ENCODE results near the gene P4HTM. TPM values are rescaled to one million over a fixed set of nuclear protein-coding genes. Genes with fewer than 3 reads are reported as not detected.

P4HTM gene
- polyA plus RNA-seq, 3 donors = 14.9 to 40.0 (median 18.1) TPM

DNA sequence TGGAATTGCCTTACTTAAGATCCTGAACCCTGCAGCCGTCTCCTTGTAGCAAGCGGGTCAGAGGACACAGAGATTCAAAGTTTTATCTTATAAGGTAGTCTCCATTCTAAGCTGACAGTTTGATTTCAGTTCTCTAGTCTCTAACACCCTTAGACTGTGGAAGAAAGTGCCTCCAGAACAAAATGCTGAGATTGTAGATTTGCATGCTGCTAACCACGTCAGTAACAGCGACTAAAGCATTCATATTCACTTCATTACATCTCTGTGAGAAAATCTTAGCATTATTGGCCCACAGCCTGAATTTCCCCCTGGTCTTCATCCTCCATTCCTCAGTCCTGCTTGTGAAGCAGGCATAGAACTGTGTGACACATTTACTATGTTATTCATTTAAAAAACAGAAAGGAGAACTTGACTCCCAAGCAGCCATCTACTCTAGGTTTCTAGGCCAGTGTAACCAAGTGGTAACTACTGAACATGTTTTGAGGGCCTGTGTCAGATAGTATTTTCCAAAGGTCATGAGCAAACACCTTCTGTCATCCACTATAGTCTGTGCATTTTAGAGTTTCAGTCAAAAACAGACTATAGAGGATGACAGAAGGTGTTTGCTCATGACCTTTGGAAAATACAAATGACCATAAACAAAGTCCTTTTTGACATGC, 44.0 kb upstream of the P4HTM start:
- Histone ChIP-seq H3K27me3 (ENCODE audit: control insufficient read depth in 2 of 2, insufficient read depth in 2 of 2, low read length in 2 of 2) (no peaks in the 10 kb centered on the region), H3K79me2 (ENCODE audit: insufficient read depth, low read length) (peaks cover 17% of the 10 kb centered on the region), H3K4me2 (replicated peaks; ENCODE audit: extremely low read depth, low read length, poor library complexity, severe bottlenecking) (no peak overlapping the region), H4K20me1 (ENCODE audit: insufficient read depth, low read length) (peaks cover 36% of the 10 kb centered on the region), H3K36me3 (replicated peaks in 1 of 2; ENCODE audit: control insufficient read depth in 1 of 2, insufficient read depth in 2 of 2, low read length in 2 of 2) (peaks cover 14 to 46% of the 10 kb centered on the region in 2 donors), H2AFZ (ENCODE audit: insufficient read depth, low read depth, low read length, poor library complexity, severe bottlenecking) (no peak overlapping the region), H3K27ac (ENCODE audit: low read depth in 1 of 2, low read length in 2 of 2) (no peak overlapping the region), H3K4me1 (ENCODE audit: control insufficient read depth in 1 of 2, insufficient read depth in 2 of 2, low read length in 2 of 2) (no peaks in the 10 kb centered on the region), H3K9ac (ENCODE audit: insufficient read depth, low read length, poor library complexity, severe bottlenecking) (no peak overlapping the region), H3K9me3 (replicated peaks in 1 of 2; ENCODE audit: control insufficient read depth in 1 of 2, insufficient read depth in 1 of 2, low read length in 2 of 2) (no peaks in the 10 kb centered on the region), H3K4me3 (replicated peaks in 1 of 3; ENCODE audit: low read depth in 2 of 3, low read length in 3 of 3) (no peak overlapping the region)
- Mint-ChIP-seq H3K27ac (no peak overlapping the region), H3K4me1 (peaks cover 3% of the 10 kb centered on the region), H3K4me3 (no peak overlapping the region), H3K27me3 (ENCODE audit: low read depth in 3 of 3) (no peaks in the 10 kb centered on the region), H3K36me3 (peaks cover 31 to 35% of the 10 kb centered on the region in 2 donors), H3K9me3 (no peaks in the 10 kb centered on the region)
- no peak for DNase-seq
- TF ChIP-seq, protein P1, sequence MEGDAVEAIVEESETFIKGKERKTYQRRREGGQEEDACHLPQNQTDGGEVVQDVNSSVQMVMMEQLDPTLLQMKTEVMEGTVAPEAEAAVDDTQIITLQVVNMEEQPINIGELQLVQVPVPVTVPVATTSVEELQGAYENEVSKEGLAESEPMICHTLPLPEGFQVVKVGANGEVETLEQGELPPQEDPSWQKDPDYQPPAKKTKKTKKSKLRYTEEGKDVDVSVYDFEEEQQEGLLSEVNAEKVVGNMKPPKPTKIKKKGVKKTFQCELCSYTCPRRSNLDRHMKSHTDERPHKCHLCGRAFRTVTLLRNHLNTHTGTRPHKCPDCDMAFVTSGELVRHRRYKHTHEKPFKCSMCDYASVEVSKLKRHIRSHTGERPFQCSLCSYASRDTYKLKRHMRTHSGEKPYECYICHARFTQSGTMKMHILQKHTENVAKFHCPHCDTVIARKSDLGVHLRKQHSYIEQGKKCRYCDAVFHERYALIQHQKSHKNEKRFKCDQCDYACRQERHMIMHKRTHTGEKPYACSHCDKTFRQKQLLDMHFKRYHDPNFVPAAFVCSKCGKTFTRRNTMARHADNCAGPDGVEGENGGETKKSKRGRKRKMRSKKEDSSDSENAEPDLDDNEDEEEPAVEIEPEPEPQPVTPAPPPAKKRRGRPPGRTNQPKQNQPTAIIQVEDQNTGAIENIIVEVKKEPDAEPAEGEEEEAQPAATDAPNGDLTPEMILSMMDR (IDR thresholded peaks at IDR 0.05) = no peak
- intact Hi-C loops (cut with micrococcal nuclease) = no loop called here
- WGBS (ENCODE audit: insufficient coverage) = 100% methylated on average over 1 of the region's 4 CpGs

DNA sequence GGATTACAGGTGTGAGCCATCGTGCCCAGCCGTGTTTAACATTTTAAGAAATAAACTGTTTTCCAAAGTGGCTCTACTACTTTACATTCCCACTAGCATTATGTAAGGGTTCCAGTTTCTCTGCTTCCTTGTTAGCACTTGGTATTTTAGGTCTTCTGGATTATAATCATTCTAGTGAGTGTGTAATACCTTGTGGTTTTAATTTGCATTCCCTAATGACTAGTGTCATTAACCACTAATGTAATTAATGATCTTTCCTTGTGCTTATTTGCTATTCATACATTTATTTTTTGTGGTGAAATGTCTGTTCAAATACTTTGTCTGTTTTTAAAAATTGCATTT, 40.7 kb upstream of the P4HTM start:
- Histone ChIP-seq H3K36me3 (replicated peaks in 1 of 2; ENCODE audit: control insufficient read depth in 1 of 2, insufficient read depth in 2 of 2, low read length in 2 of 2) (peaks cover 21 to 44% of the 10 kb centered on the region in 2 donors), H3K9me3 (replicated peaks in 1 of 2; ENCODE audit: control insufficient read depth in 1 of 2, insufficient read depth in 1 of 2, low read length in 2 of 2) (no peaks in the 10 kb centered on the region), H4K20me1 (ENCODE audit: insufficient read depth, low read length) (peaks cover 35% of the 10 kb centered on the region), H3K27ac (ENCODE audit: low read depth in 1 of 2, low read length in 2 of 2) (no peak overlapping the region), H3K4me3 (replicated peaks in 1 of 3; ENCODE audit: low read depth in 2 of 3, low read length in 3 of 3) (no peak overlapping the region), H3K4me1 (ENCODE audit: control insufficient read depth in 1 of 2, insufficient read depth in 2 of 2, low read length in 2 of 2) (peaks cover 0 to 3% of the 10 kb centered on the region in 2 donors), H3K27me3 (ENCODE audit: control insufficient read depth in 2 of 2, insufficient read depth in 2 of 2, low read length in 2 of 2) (no peaks in the 10 kb centered on the region), H2AFZ (ENCODE audit: insufficient read depth, low read depth, low read length, poor library complexity, severe bottlenecking) (no peak overlapping the region), H3K9ac (ENCODE audit: insufficient read depth, low read length, poor library complexity, severe bottlenecking) (no peak overlapping the region), H3K4me2 (replicated peaks; ENCODE audit: extremely low read depth, low read length, poor library complexity, severe bottlenecking) (no peak overlapping the region), H3K79me2 (ENCODE audit: insufficient read depth, low read length) (peaks cover 28% of the 10 kb centered on the region)
- intact Hi-C loops (cut with micrococcal nuclease) = no loop called here
- H3K36me3 Mint-ChIP-seq = peaks cover 32 to 38% of the 10 kb centered on the region in 2 donors
- peaks cover 13% of the 10 kb centered on the region for H3K4me1 Mint-ChIP-seq
- H3K27me3 Mint-ChIP-seq (ENCODE audit: low read depth in 3 of 3) = peaks cover 0 to 2% (median 0%) of the 10 kb centered on the region in 3 donors
- H3K4me3 Mint-ChIP-seq = no peak overlapping the region
- no CpG with 5 or more reads among the region's 2 CpGs for WGBS (ENCODE audit: insufficient coverage)
- TF ChIP-seq, protein P1 (IDR thresholded peaks at IDR 0.05) = no peak
- H3K9me3 Mint-ChIP-seq = no peaks in the 10 kb centered on the region
- DNase-seq = no peak
- H3K27ac Mint-ChIP-seq = peak overlapping the region in 1 of 7 donors; percentile 53
